ENCODE results near the gene FCHO1.

FCHO1 gene, protein sequence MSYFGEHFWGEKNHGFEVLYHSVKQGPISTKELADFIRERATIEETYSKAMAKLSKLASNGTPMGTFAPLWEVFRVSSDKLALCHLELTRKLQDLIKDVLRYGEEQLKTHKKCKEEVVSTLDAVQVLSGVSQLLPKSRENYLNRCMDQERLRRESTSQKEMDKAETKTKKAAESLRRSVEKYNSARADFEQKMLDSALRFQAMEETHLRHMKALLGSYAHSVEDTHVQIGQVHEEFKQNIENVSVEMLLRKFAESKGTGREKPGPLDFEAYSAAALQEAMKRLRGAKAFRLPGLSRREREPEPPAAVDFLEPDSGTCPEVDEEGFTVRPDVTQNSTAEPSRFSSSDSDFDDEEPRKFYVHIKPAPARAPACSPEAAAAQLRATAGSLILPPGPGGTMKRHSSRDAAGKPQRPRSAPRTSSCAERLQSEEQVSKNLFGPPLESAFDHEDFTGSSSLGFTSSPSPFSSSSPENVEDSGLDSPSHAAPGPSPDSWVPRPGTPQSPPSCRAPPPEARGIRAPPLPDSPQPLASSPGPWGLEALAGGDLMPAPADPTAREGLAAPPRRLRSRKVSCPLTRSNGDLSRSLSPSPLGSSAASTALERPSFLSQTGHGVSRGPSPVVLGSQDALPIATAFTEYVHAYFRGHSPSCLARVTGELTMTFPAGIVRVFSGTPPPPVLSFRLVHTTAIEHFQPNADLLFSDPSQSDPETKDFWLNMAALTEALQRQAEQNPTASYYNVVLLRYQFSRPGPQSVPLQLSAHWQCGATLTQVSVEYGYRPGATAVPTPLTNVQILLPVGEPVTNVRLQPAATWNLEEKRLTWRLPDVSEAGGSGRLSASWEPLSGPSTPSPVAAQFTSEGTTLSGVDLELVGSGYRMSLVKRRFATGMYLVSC

DNA sequence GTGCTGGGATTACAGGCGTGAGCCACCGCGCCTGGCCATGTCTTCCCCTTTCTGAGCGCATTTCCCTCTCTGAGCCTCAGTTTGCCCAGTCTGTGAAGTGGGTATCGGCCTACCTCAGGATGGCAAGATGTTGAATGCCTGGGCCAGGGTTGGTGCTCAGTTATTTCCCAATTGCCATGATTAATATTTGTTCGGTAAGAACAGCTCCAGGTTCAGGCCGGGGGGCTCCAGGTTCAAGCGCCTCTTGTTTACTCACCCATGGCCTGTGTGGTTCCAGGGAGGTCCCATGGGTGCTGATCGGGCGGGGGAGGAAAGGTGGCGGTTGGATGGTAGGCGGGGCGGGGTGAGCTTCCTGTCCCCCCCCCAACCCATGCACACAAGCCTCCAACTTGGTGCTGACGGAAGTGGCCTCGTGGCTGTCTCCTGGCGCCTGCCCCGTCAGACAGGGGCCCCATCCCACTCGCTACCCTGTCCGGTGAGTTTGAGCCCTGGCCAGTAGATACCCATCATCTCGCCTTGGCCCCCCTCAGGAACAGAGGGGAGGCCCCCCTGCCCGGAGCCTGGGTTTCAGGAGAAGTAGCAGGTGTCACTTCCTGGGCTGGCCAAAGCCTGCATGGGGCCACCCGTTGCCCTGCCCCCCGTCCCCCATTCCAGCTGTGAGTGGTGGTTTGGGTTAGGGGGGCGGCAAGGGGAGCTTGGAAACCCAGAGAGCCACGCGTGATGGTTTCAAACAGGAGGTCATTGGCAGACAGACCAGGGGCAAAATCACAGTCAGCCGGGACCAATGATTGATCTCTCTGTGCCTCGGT is at the start of gene FCHO1:
Gene FCHO1 (plus strand): TSS at position 375 of the 809 bp plus-strand sequence. CDS start 3,688 bp downstream, outside the sequence.
- DNase-seq, result peak; percentile 92

DNA sequence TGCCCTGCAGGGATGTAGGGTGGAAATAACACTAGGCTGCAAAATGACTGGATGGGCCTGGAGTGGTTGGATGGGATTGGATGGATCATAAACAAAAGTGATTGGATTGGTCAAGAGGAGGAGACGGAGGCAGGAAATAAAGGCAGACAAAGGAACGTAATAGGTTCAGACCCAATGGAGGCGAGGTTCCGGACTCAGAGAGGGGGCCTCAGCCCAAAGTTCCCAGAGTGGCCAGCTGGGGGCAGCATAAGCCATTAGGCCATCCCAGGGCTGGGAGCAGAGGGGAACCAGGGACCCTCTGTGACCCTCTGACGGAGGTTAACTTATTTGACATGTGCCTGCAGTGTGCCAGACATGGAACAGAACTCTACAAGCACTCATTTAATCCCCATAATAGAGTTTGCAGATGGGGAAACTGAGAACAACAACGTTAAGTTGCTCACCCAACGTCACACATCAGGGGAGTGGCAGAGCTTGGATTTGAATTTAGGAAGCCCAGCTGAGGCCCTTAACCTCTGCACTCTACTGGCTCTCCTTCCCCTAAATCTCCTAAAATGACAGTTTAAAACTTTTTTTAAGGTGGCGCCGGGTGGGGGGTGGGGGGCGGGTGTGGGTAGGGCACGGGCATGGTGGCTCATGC is 47.3 kb upstream of the FCHO1 start:
- DNase-seq, result peak; percentile 69

DNA sequence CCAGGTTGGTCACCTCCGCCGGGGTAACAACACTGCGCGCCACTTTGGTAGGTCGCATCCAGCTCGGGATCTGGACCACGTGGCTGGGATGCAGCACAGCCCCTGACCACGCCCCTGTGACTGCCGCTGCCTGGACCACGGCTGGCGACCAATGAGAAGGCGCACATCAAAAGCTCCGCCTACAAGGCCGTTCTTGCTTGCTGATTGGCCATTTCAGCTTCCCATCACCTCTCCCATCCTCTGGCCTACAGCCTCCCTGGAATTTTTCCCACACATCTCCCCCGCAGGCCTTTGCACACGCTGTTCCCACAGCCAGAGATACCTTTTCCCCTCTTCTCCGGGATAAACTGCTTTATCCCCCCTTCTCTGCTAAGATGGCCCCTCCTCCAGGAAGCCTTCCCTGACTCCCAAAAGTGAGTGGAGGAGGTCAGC is 44.5 kb upstream of the FCHO1 start:
- DNase-seq, result no peak

DNA sequence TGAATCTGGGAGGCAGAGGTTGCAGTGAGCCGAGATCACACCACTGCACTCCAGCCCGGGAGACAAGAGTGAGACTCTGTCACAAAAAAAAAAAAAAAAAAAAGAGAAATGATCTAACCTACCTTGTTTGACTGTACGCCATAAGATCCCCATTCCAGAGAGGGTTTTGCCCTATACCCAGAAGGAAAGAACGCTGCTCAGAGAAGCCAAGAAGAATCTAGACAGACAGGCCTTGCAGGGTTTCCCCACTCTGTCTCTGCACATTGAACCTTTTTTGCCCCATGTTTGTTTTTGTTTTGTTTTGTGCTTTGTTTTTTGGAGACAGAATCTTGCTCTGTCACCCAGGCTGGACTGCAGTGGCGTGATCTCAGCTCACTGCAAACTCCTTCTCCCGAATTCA is 39.4 kb upstream of the FCHO1 start:
- no peak for DNase-seq

DNA sequence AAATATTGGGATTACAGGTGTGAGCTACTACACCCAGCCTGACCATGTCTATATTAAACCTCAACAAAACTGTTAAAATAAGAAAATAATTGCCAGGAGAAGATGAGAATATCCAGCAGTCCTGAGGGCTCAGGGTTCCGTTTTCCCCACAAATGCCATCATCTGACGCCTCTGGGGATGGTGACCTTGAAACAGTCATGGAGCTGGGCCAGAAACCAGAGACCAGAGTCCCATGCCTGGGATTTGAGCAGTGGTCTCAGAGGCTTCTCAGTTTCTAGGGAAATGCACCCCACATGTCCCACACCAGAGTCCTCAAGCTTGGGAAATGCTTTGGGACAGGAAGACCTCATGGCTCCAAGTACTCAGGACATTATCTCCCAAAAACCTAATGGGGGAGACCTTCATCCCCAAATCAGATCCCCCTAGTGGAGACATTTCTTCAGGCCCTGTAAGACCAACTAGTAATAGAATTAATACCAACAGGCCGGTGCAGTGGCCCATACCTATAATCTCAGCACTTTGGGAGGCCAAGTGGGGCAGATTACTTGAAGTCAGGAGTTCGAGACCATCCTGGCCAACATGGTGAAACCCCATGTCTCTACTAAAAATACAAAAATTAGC is 34.9 kb upstream of the FCHO1 start:
- no peak for DNase-seq

DNA sequence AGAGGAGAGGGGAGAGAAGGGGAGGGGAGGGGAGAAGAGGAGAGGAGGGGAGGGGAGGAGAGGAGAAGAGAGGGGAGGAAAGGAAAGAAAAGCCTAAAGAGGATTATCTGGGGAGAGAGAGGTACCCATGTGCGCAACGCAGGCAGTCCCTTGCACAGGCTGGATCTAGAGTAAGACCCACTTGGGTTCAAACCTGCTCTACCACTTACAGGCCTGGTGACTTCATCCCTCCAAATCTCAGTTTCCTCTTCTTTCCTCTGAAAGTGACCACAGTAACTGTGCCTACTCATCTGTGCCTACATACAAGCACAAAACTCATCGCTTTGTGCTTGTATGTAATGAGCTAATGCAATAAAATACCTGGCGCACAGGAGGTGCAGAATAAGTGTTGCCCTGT is 32.7 kb upstream of the FCHO1 start:
- DNase-seq, result peak; percentile 61

DNA sequence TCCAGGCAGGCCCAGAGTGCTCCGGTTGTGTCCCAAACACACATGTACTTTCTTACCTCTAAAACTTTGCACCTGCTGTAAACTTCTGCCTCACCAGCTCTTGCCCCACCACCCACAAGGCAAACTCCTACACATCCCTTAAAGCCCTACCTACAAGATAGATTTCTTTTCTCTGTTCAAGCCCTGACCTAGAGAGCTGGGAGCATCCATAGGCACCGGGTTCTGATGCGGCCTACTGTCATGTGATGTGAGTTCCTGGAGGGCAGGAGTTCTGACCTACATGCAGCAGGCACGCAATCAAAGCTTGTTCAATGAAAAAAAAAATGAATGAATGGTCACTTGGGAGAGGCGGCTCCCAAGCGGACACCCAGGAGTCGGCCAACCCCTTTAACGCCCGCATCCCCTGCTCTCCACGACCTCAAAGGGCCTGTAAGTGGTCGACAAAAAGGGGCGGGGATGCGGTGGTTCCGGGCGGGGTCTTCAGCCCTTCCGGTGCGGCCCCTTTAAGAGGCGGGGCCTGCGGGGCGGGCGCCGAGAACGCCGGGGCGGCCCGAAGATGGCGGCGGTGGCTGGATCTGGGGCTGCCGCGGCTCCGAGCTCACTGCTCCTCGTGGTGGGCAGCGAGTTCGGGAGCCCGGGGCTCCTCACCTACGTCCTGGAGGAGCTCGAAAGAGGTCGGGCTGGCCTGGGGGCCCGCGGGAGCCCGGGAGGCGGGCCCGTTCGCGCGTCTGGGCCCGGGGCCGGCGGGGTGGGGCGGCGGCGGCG is 32.1 kb upstream of the FCHO1 start, which contains the start of gene MAP1S:
Gene MAP1S (plus strand): TSS at position 534 of the 765 bp plus-strand sequence. CDS start 23 bp downstream, at position 557.
- DNase-seq, result peak; percentile 82

DNA sequence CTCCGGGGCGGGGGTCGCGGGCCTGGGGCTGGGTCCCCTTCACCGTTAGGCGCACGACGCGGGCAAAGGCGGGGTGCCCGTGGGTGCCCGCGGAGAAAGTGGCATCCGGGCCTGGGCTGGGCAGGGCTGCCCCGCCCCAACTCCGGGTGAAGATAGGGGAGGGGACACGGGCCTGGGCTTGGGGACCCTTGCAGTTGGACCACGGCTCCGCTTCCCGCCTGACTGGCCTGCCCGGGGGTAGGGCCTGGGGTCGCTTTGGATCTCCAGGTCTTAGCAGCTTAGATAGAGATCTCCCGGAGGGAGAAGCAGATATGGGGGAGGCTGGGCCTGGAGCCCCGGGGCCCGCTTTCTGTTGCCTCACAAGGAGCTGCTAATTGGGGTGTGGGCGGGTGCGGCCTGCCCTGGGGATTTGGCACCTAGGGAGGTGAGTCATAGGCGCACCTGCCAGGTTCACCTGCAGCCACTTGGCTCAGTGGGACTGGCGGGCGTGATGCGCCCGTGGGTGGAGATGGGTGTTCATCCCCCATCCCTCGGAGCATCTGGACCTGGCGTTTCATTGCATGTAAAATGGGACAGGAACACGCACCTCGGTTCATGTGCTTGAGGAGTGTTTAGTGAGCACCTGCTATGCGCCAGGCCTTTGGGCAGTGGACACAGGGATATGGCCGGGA is 31.4 kb upstream of the FCHO1 start:
- DNase-seq, result peak; percentile 23

DNA sequence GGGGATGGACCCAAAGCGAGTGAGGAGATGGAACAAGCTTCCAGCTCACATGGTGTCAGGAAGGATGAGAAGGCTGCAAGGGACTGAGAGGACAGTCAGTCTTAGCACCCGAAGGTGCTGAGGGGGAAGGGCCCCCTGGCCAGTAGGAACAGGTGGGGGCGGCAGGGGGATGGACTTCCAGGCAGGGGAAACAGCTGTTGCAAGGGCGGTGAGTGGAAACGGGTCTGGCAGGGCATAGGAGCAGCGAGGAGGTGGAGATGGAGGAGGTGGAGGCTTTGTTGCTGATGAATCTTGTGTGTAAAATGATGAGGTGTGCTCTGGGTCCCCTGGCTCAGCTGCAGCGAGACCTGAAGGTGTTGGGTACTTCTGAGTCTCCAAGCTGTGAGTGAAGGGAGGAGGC is 30.8 kb upstream of the FCHO1 start:
- no peak for DNase-seq

DNA sequence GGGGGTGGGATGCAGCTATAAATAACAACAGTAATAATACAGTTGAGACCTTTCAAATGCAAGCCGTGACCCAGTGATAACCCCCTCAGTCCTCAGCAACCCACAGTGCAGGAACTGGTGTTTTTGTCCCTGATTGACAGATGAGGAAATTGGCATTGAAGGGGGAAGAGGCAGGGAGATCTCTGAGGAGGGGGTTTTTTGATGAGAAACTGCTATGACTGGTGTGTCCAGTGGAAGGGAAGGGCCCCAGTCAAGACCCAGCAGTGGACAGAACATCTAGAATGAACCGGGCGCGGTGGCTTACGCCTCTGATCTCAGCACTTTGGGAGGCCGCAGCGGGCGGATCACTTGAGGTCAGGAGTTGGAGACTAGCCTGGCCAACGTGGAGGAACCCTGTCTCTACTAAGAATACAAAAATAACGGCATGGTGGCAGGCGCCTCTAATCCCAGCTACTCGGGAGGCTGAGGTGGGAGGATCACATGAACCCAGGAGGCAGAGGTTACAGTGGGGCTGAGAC is 30.1 kb upstream of the FCHO1 start:
- no peak for DNase-seq

DNA sequence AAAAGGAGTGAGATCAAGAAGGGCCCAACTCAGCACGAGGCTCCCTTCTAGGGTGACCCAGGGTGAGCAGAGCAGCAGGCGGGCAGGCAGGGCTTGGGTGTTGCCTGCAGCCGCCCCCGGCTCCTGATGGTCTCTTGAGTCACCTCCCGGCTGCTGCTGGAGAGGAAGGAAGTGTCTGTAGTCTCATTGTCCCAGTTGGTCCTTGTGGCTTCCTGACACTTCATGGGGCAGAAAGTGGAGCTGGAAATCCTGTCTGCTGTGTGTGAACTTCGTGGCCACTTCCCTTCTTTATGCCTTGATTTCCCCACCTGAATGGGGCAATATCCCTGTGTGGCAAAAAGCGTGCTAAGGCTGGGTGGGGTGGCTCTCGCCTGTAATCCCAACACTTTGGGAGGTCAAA is 29.5 kb upstream of the FCHO1 start:
- DNase-seq, result peak; percentile 29

DNA sequence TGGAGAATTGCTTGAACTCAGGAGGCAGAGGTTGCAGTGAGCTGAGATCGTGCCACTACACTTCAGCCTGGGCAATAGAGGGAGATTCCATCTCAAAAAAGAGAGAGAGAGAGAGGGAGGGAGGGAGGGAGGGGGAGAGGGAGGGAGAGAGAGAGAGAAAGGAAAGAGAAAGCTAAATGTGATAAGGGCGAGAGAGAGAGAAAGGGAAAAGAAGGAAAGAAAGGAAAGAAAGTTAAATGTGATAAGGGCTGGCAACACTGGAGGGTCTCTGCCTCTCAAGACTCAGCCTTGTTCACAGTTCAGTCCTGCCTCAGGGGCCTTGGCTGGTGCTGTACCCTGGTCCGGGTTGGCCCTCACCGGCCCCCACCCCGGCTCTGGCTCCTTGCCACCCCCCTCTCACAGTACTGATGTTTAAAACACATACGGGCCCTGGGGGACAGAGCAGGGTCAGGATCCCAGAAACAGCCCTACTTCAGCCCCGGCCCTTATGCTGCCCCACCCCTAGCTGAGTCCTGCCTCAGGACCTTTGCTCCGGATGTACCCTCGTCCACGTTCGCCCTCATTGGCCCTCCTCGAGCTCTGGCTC is 28.5 kb upstream of the FCHO1 start:
- no peak for DNase-seq

DNA sequence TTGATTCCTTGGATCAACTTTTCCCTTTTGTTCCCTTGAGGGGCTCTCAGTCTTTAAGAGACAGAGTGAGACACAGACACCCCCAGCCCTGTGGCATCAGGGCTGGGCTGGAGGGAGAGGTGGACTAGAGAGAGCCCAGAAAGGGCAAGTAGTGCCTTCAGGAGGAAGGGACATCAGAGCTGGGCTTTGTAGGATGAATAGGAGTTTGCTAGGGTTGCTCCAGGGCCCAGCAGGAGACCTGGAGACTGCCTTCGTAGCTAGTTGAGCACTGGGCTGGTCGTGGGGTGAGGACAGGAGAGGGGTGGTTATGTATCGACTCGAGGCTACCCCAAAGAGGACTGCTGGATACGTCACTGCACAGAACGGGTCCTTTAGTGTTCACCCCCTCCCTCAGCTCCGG is 26.6 kb upstream of the FCHO1 start:
- no peak for DNase-seq

DNA sequence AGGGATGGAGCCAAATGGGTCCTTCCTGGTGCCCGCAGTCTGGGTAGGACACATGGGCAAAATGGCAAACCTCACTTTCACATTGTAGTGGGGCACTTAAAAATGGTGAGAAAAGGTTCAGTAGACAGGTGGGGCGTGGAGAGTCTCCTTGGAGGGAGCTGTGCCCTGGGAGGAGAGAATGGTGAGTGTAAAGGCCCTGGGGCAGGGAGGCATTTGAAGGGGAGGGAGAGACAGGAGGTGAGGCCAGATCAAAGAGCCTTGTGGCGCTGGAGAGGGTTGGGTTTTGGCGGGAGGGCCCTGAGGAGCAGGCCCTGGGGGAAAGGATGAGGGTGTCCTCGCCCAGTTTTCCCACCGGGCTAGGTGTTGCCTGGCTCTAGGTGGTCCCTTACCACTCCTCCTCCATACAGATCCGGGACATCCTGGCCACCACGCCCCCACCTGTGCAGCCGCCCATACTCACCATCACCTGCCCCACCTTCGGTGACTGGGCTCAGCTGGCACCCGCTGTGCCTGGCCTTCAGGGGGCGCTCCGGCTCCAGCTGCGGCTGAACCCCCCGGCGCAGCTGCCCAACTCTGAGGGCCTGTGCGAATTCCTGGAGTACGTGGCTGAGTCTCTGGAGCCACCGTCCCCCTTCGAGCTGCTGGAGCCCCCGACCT is 25.7 kb upstream of the FCHO1 start:
- DNase-seq, result no peak

DNA sequence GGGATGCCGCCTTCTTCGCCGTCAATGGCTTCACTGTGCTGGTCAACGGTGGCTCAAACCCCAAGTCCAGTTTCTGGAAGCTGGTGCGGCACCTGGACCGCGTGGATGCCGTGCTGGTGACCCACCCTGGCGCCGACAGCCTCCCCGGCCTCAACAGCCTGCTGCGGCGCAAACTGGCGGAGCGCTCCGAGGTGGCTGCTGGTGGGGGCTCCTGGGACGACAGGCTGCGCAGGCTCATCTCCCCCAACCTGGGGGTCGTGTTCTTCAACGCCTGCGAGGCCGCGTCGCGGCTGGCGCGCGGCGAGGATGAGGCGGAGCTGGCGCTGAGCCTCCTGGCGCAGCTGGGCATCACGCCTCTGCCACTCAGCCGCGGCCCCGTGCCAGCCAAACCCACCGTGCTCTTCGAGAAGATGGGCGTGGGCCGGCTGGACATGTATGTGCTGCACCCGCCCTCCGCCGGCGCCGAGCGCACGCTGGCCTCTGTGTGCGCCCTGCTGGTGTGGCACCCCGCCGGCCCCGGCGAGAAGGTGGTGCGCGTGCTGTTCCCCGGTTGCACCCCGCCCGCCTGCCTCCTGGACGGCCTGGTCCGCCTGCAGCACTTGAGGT is 25.0 kb upstream of the FCHO1 start:
- no peak for DNase-seq

DNA sequence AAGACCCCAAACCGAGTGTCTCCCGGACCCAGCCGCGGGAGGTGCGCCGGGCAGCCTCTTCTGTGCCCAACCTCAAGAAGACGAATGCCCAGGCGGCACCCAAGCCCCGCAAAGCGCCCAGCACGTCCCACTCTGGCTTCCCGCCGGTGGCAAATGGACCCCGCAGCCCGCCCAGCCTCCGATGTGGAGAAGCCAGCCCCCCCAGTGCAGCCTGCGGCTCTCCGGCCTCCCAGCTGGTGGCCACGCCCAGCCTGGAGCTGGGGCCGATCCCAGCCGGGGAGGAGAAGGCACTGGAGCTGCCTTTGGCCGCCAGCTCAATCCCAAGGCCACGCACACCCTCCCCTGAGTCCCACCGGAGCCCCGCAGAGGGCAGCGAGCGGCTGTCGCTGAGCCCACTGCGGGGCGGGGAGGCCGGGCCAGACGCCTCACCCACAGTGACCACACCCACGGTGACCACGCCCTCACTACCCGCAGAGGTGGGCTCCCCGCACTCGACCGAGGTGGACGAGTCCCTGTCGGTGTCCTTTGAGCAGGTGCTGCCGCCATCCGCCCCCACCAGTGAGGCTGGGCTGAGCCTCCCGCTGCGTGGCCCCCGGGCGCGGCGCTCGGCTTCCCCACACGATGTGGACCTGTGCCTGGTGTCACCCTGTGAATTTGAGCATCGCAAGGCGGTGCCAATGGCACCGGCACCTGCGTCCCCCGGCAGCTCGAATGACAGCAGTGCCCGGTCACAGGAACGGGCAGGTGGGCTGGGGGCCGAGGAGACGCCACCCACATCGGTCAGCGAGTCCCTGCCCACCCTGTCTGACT is 24.1 kb upstream of the FCHO1 start:
- no peak for DNase-seq

DNA sequence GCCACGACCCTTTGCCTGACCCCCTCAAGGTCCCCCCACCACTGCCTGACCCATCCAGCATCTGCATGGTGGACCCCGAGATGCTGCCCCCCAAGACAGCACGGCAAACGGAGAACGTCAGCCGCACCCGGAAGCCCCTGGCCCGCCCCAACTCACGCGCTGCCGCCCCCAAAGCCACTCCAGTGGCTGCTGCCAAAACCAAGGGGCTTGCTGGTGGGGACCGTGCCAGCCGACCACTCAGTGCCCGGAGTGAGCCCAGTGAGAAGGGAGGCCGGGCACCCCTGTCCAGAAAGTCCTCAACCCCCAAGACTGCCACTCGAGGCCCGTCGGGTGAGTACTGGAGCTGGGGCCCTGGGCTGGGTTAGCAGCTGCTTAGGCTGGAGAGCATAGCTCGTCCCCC is 23.4 kb upstream of the FCHO1 start:
- DNase-seq, result no peak

DNA sequence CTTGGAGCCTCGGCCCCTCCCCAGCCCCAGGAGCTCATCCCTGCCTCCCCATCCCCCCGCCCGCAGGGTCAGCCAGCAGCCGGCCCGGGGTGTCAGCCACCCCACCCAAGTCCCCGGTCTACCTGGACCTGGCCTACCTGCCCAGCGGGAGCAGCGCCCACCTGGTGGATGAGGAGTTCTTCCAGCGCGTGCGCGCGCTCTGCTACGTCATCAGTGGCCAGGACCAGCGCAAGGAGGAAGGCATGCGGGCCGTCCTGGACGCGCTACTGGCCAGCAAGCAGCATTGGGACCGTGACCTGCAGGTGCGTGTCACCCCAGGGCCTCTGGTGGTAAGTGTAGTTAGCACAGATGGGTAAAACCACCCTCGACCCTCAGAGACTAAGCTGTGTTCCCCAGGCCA is 18.1 kb upstream of the FCHO1 start:
- no peak for DNase-seq

Measured in activated CD4-positive, alpha-beta T cell treated with anti-CD3 and anti-CD28 coated beads, Interleukin-10, Interleukin-2, amounts not matched to agents 100 ng/mL and 50 ng/mL, durations not matched to agents 16 hours and 8 hours (primary cell).